ENCODE measurements around the gene VMP1. TPM values are rescaled to one million over a fixed set of nuclear protein-coding genes. Genes with fewer than 3 reads are reported as not detected.
"Not testable (repeated sequence)": the region's sequence is repeated elsewhere in the genome, so short reads cannot be mapped to it uniquely, and the experiment has no call there.

Gene VMP1
- total RNA-seq, 3 donors from 2014 or later, result 128 to 138 (median 134) TPM

GRCh38 chr17:59845595-59846393 is 138.3 kb downstream of the VMP1 start:
- ATAC-seq (peak; percentile 26 to 29), DNase-seq (peak; percentile 46)
- Mint-ChIP-seq H3K36me3 (ENCODE audit: insufficient read depth) (peaks cover 22% of the 10 kb centered on the region), H3K27me3 (ENCODE audit: low read depth) (no peaks in the 10 kb centered on the region), H3K4me3 (peak overlapping the region; percentile 59), H3K4me1 (ENCODE audit: low read depth) (peaks cover 53% of the 10 kb centered on the region), H3K9me3 (no peaks in the 10 kb centered on the region)

GRCh38 chr17:59846394-59847165 is 139.1 kb downstream of the VMP1 start:
- H3K4me1 Mint-ChIP-seq (ENCODE audit: low read depth), result peaks cover 54% of the 10 kb centered on the region
- no peaks in the 10 kb centered on the region for H3K9me3 Mint-ChIP-seq
- peaks cover 14% of the 10 kb centered on the region for H3K36me3 Mint-ChIP-seq (ENCODE audit: insufficient read depth)
- H3K4me3 Mint-ChIP-seq, result peak overlapping the region; percentile 19
- H3K27me3 Mint-ChIP-seq (ENCODE audit: low read depth), result no peaks in the 10 kb centered on the region
- DNase-seq (no peak), ATAC-seq (peak; percentile 47 to 60)

GRCh38 chr17:59848385-59848668 is 140.9 kb downstream of the VMP1 start:
- ATAC-seq (no peak), DNase-seq (no peak)
- H3K9me3 Mint-ChIP-seq, result no peaks in the 10 kb centered on the region
- no peaks in the 10 kb centered on the region for H3K27me3 Mint-ChIP-seq (ENCODE audit: low read depth)
- peaks cover 65% of the 10 kb centered on the region for H3K4me1 Mint-ChIP-seq (ENCODE audit: low read depth)
- no peak overlapping the region for H3K4me3 Mint-ChIP-seq
- H3K36me3 Mint-ChIP-seq (ENCODE audit: insufficient read depth), result peaks cover under 1% of the 10 kb centered on the region

GRCh38 chr17:59848778-59849177 is 141.3 kb downstream of the VMP1 start:
- ATAC-seq, result peak; percentile 10 to 11
- no peak for DNase-seq
- Mint-ChIP-seq H3K36me3 (ENCODE audit: insufficient read depth) (no peaks in the 10 kb centered on the region), H3K27me3 (ENCODE audit: low read depth) (no peaks in the 10 kb centered on the region), H3K4me3 (peak overlapping the region; percentile 39), H3K4me1 (ENCODE audit: low read depth) (peaks cover 68% of the 10 kb centered on the region), H3K9me3 (no peaks in the 10 kb centered on the region)

GRCh38 chr17:59850311-59850710 is 142.9 kb downstream of the VMP1 start:
- peaks cover 61% of the 10 kb centered on the region for H3K4me1 Mint-ChIP-seq (ENCODE audit: low read depth)
- DNase-seq; H3K9me3 Mint-ChIP-seq; H3K4me3 Mint-ChIP-seq; H3K27me3 Mint-ChIP-seq (ENCODE audit: low read depth); H3K36me3 Mint-ChIP-seq (ENCODE audit: insufficient read depth); ATAC-seq: not testable (repeated sequence)

- no peaks in the 10 kb centered on the region for H3K9me3 Mint-ChIP-seq
- no peaks in the 10 kb centered on the region for H3K36me3 Mint-ChIP-seq (ENCODE audit: insufficient read depth)
- no peak overlapping the region for H3K4me3 Mint-ChIP-seq
- ATAC-seq, result no peak
- DNase-seq, result no peak
- peaks cover 52% of the 10 kb centered on the region for H3K4me1 Mint-ChIP-seq (ENCODE audit: low read depth)
- no peaks in the 10 kb centered on the region for H3K27me3 Mint-ChIP-seq (ENCODE audit: low read depth)
These were observed 144.3 kb downstream of the VMP1 start for GRCh38 chr17:59851439-59852375.

GRCh38 chr17:59852847-59853167 is 145.4 kb downstream of the VMP1 start:
- peak overlapping the region; percentile 31 for H3K4me3 Mint-ChIP-seq
- not testable (repeated sequence) for DNase-seq; H3K27me3 Mint-ChIP-seq (ENCODE audit: low read depth); H3K36me3 Mint-ChIP-seq (ENCODE audit: insufficient read depth); H3K9me3 Mint-ChIP-seq
- peaks cover 48% of the 10 kb centered on the region for H3K4me1 Mint-ChIP-seq (ENCODE audit: low read depth)
- peak in 1 of 2 donors; percentile 4 for ATAC-seq

GRCh38 chr17:59853168-59853918 is 145.9 kb downstream of the VMP1 start:
- H3K4me1 Mint-ChIP-seq (ENCODE audit: low read depth), result peaks cover 47% of the 10 kb centered on the region
- H3K27me3 Mint-ChIP-seq (ENCODE audit: low read depth), result no peaks in the 10 kb centered on the region
- peak overlapping the region; percentile 31 for H3K4me3 Mint-ChIP-seq
- peak; percentile 43 for DNase-seq
- H3K36me3 Mint-ChIP-seq (ENCODE audit: insufficient read depth), result peaks cover 2% of the 10 kb centered on the region
- H3K9me3 Mint-ChIP-seq, result no peaks in the 10 kb centered on the region
- ATAC-seq, result peak; percentile 87 to 90

GRCh38 chr17:59853919-59854729 is 146.7 kb downstream of the VMP1 start:
- DNase-seq; H3K9me3 Mint-ChIP-seq; H3K36me3 Mint-ChIP-seq (ENCODE audit: insufficient read depth); H3K27me3 Mint-ChIP-seq (ENCODE audit: low read depth); H3K4me3 Mint-ChIP-seq; ATAC-seq: not testable (repeated sequence)
- peaks cover 42% of the 10 kb centered on the region for H3K4me1 Mint-ChIP-seq (ENCODE audit: low read depth)

- Mint-ChIP-seq H3K36me3 (ENCODE audit: insufficient read depth) (peaks cover 6% of the 10 kb centered on the region), H3K4me1 (ENCODE audit: low read depth) (peaks cover 34% of the 10 kb centered on the region), H3K4me3 (no peak overlapping the region), H3K9me3 (no peaks in the 10 kb centered on the region), H3K27me3 (ENCODE audit: low read depth) (no peaks in the 10 kb centered on the region)
- ATAC-seq (no peak), DNase-seq (no peak)
These were observed 149.7 kb downstream of the VMP1 start for GRCh38 chr17:59856859-59857794.

- no peaks in the 10 kb centered on the region for H3K27me3 Mint-ChIP-seq (ENCODE audit: low read depth)
- no peak for ATAC-seq
These were observed 150.8 kb downstream of the VMP1 start for GRCh38 chr17:59858167-59858816.

GRCh38 chr17:59858932-59859331 is 151.5 kb downstream of the VMP1 start:
- H3K36me3 Mint-ChIP-seq (ENCODE audit: insufficient read depth), result peaks cover 9% of the 10 kb centered on the region
- peaks cover 17% of the 10 kb centered on the region for H3K4me1 Mint-ChIP-seq (ENCODE audit: low read depth)
- H3K4me3 Mint-ChIP-seq, result no peak overlapping the region
- H3K9me3 Mint-ChIP-seq, result no peaks in the 10 kb centered on the region
- ATAC-seq, result no peak
- no peak for DNase-seq
- H3K27me3 Mint-ChIP-seq (ENCODE audit: low read depth), result no peaks in the 10 kb centered on the region

More at GRCh38 chr17:59858167-59858816, 150.8 kb downstream of the VMP1 start:
- DNase-seq, result no peak
- Mint-ChIP-seq H3K36me3 (ENCODE audit: insufficient read depth) (peaks cover 6% of the 10 kb centered on the region), H3K4me1 (ENCODE audit: low read depth) (peaks cover 22% of the 10 kb centered on the region), H3K4me3 (no peak overlapping the region), H3K9me3 (no peaks in the 10 kb centered on the region)
